22Rv1 (cell line): ENCODE data around the gene IDE.
A peak's percentile ranks its signal among the peaks of the same experiment; 100 is the strongest.

ENCODE experiments used
- CTCF ChIP-seq: fragments of 450-650 bp; IDR thresholded peaks from 2 replicates; pipeline ENCODE4 v1.5.1; 2017; ENCODE audit warnings: mild to moderate bottlenecking
- ZFX ChIP-seq: fragments of 450-650 bp; IDR thresholded peaks from 2 replicates; pipeline ENCODE4 v1.6.1; 2017; ENCODE audit warnings: antibody characterized with exemption, borderline replicate concordance

- TF ChIP-seq CTCF (peak; percentile 17), ZFX (no peak)
These were observed 19.1 kb upstream of the IDE start, which contains the start of gene KIF11 for GRCh38 chr10:92592761-92593618.
